LNCAP (cell line): ENCODE data around the gene LOXL3.

Experiments
- CTCF ChIP-seq: fragments of 450-650 bp; IDR thresholded peaks from 2 replicates; pipeline ENCODE4 v1.5.1; 2017; ENCODE audit warnings: mild to moderate bottlenecking

The LOXL3 gene

GRCh38 chr2:74491648-74492544 is 61.8 kb downstream of the LOXL3 start:
- no peak for TF ChIP-seq CTCF

- no peak for TF ChIP-seq CTCF
Measured at GRCh38 chr2:74489906-74490305, 63.8 kb downstream of the LOXL3 start.

- TF ChIP-seq CTCF = no peak
Measured at GRCh38 chr2:74488643-74489481, 64.9 kb downstream of the LOXL3 start.

- no peak for TF ChIP-seq CTCF
Measured at GRCh38 chr2:74486141-74486540, 67.6 kb downstream of the LOXL3 start.

- TF ChIP-seq CTCF = peak; percentile 62
Measured at GRCh38 chr2:74482801-74483674, 70.7 kb downstream of the LOXL3 start, which contains the start of the genes CCDC142 and TTC31. Gene CCDC142, minus strand, starts transcription at chr2:74482998. Its CDS starts 161 bp downstream, at chr2:74482837. Gene TTC31, plus strand, starts transcription at chr2:74483081. Its CDS starts 15 bp downstream, at chr2:74483096.
